GM23338 (cell line): ENCODE data around the gene GREB1L. TPM values are rescaled to one million over a fixed set of nuclear protein-coding genes. Genes with fewer than 3 reads are reported as not detected.

Experiments used
- ATAC-seq: fragments of 200-7000 bp; cut with Tn5 transposase; 3 replicates; pipeline ENCODE4 v1.9.1; 2020
- DNase-seq: peaks from one replicate; pipeline ENCODE4 v3.0.0-alpha.2; 2015; ENCODE audit warnings: low spot score
- H2AFZ ChIP-seq: fragments of 200-600 bp; sonication (generic); 2 replicates; pipeline ENCODE4 v1.8.0; 2016; ENCODE audit warnings: antibody characterized with exemption, mild to moderate bottlenecking, moderate library complexity
- H3F3A ChIP-seq: fragments of 200-600 bp; sonication (generic); replicated peaks from 2 replicates; pipeline ENCODE4 v1.8.0; 2017; ENCODE audit warnings: antibody characterized with exemption, mixed run types, low read depth
- H3K27ac ChIP-seq: fragments of 200-600 bp; sonication (generic); 2 replicates; pipeline ENCODE4 v1.6.1; 2016; ENCODE audit warnings: low read depth
- H3K27me3 ChIP-seq: fragments of 200-600 bp; sonication (generic); 2 replicates; pipeline ENCODE4 v1.8.0; 2016; ENCODE audit warnings: mild to moderate bottlenecking, mixed run types, moderate library complexity; ENCODE audit not compliant: insufficient read depth
- H3K36me3 ChIP-seq: fragments of 200-600 bp; sonication (generic); 2 replicates; pipeline ENCODE4 v1.8.0; 2016; ENCODE audit warnings: mild to moderate bottlenecking; ENCODE audit not compliant: insufficient read depth
- H3K4me1 ChIP-seq: fragments of 200-600 bp; sonication (generic); 2 replicates; pipeline ENCODE4 v1.8.0; 2016; ENCODE audit warnings: mild to moderate bottlenecking, moderate library complexity; ENCODE audit not compliant: insufficient read depth
- H3K4me2 ChIP-seq: fragments of 200-600 bp; sonication (generic); 2 replicates; pipeline ENCODE4 v1.7.1; 2017; ENCODE audit warnings: mixed run types
- H3K4me3 ChIP-seq: fragments of 200-600 bp; sonication (generic); 2 replicates; pipeline ENCODE4 v1.6.1; 2016; ENCODE audit warnings: mixed run types
- H3K79me2 ChIP-seq: fragments of 200-600 bp; sonication (generic); replicated peaks from 2 replicates; pipeline ENCODE4 v1.8.0; 2017; ENCODE audit warnings: mild to moderate bottlenecking; ENCODE audit not compliant: insufficient read depth
- H3K9me2 ChIP-seq: fragments of 200-600 bp; sonication (generic); 2 replicates; pipeline ENCODE4 v1.8.0; 2017; ENCODE audit not compliant: insufficient read depth
- H4K20me1 ChIP-seq: fragments of 200-600 bp; sonication (generic); replicated peaks from 2 replicates; pipeline ENCODE4 v1.8.0; 2017; ENCODE audit warnings: mild to moderate bottlenecking; ENCODE audit not compliant: insufficient read depth
- H3K27ac Mint-ChIP-seq: 2 replicates; pipeline ENCODE4 v1.8.0; 2020; ENCODE audit warnings: inconsistent platforms, mild to moderate bottlenecking, moderate library complexity, mixed read lengths
- H3K27me3 Mint-ChIP-seq: 3 replicates; pipeline ENCODE4 v1.8.0; 2022; ENCODE audit warnings: low read depth, mild to moderate bottlenecking, moderate library complexity, mixed read lengths, inconsistent platforms; ENCODE audit not compliant: insufficient read depth, poor library complexity
- H3K36me3 Mint-ChIP-seq: 3 replicates; pipeline ENCODE4 v1.8.0; 2021; ENCODE audit warnings: low read depth, mild to moderate bottlenecking, inconsistent platforms, moderate library complexity, mixed read lengths
- H3K4me1 Mint-ChIP-seq: 3 replicates; pipeline ENCODE4 v1.8.0; 2020; ENCODE audit warnings: mild to moderate bottlenecking, inconsistent platforms, mixed read lengths
- H3K4me3 Mint-ChIP-seq: 3 replicates; pipeline ENCODE4 v1.8.0; 2021; ENCODE audit warnings: moderate library complexity, mild to moderate bottlenecking, inconsistent platforms, mixed read lengths
- H3K9me3 Mint-ChIP-seq: 3 replicates; pipeline ENCODE4 v1.8.0; 2020; ENCODE audit warnings: moderate library complexity, mild to moderate bottlenecking, inconsistent platforms, mixed read lengths
- CREB1 ChIP-seq: fragments of 250-450 bp; sonication (Bioruptor Pico); IDR thresholded peaks from 2 replicates; pipeline ENCODE4 v1.5.0; 2020; ENCODE audit warnings: low read depth, mild to moderate bottlenecking, moderate library complexity
- CTCF ChIP-seq, 2 experiments: fragments of 200-600 bp in 1 of 2; sonication (generic) in 1 of 2; conservative IDR thresholded peaks; 2 replicates each; pipeline versions ENCODE4 v1.5.1 to v1.6.1; 2016 to 2017; ENCODE audit warnings: antibody characterized with exemption in 2 of 2, low read depth in 2 of 2, mild to moderate bottlenecking in 2 of 2, moderate library complexity in 1 of 2
- ETS1 ChIP-seq: IDR thresholded peaks from 2 replicates; pipeline ENCODE4 v1.6.1; 2016; ENCODE audit warnings: antibody characterized with exemption
- EZH2 ChIP-seq: fragments of 200-600 bp; sonication (generic); IDR thresholded peaks from one replicate; pipeline ENCODE4 v1.8.0; 2017; ENCODE audit warnings: antibody characterized with exemption, mild to moderate bottlenecking, low read depth; ENCODE audit not compliant: unreplicated experiment
- JUNB ChIP-seq: IDR thresholded peaks from one replicate; pipeline ENCODE4 v1.6.1; 2016; ENCODE audit warnings: antibody characterized with exemption; ENCODE audit not compliant: unreplicated experiment
- NANOG ChIP-seq: IDR thresholded peaks from 2 replicates; pipeline ENCODE4 v1.6.1; 2016; ENCODE audit warnings: antibody characterized with exemption, borderline replicate concordance
- POLR2AphosphoS5 ChIP-seq: IDR thresholded peaks from 2 replicates; pipeline ENCODE4 v1.6.1; 2016; ENCODE audit warnings: antibody characterized with exemption, low read depth
- REST ChIP-seq: IDR thresholded peaks from one replicate; pipeline ENCODE4 v1.6.1; 2018; ENCODE audit warnings: antibody characterized with exemption; ENCODE audit not compliant: unreplicated experiment
- ZNF114 ChIP-seq: fragments of 250-450 bp; sonication (Bioruptor Pico); IDR thresholded peaks from 2 replicates; pipeline ENCODE4 v1.5.0; 2020; ENCODE audit warnings: mild to moderate bottlenecking, moderate library complexity
- ZNF331 ChIP-seq: fragments of 250-450 bp; sonication (Bioruptor Pico); IDR thresholded peaks from 2 replicates; pipeline ENCODE4 v1.5.0; 2020; ENCODE audit warnings: low read depth, mild to moderate bottlenecking, moderate library complexity
- polyA plus RNA-seq: library from polyadenylated mRNA; unstranded; fragments of >200 nt; fragmentation: Nextera tagmentation; extraction: Ambion mirVana; gene quantifications from 2 replicates; pipeline ENCODE4 v1.2.1, GENCODE V29; 2016
- total RNA-seq: library from RNA; depleted of rRNA; stranded (reverse); fragments of >200 nt; shearing (Covaris generic); gene quantifications from 2 replicates; pipeline ENCODE4 v1.2.3, GENCODE V29; 2014

The GREB1L gene
- total and polyA plus RNA-seq, 2 experiments from 2014 or later = 0.03 to 0.29 TPM

GRCh38 chr18:21307578-21307977, 65.5 kb downstream of the GREB1L start:
- TF ChIP-seq CREB1 = no peak
- Histone ChIP-seq H3K4me3 (no peak overlapping the region), H3K27me3 (no peaks in the 10 kb centered on the region), H3K79me2 (no peaks in the 10 kb centered on the region), H4K20me1 (no peaks in the 10 kb centered on the region), H3K4me1 (0 out of 2 replicates have a peak, but pooled peaks cover 4% of the 10 kb centered on the region), H3K36me3 (no peaks in the 10 kb centered on the region), H3K4me2 (no peak overlapping the region), H3F3A (no peaks in the 10 kb centered on the region), H3K27ac (no peak overlapping the region), H3K9me2 (no peaks in the 10 kb centered on the region), H2AFZ (no peak overlapping the region)
- Mint-ChIP-seq H3K27me3 (no peaks in the 10 kb centered on the region), H3K4me3 (no peak overlapping the region), H3K36me3 (no peaks in the 10 kb centered on the region), H3K27ac (no peak overlapping the region), H3K4me1 (peaks cover 7% of the 10 kb centered on the region; the same call in 1 of the 3 replicates), H3K9me3 (no peaks in the 10 kb centered on the region)
- peak; percentile 52; the same call in 2 of the 3 replicates for ATAC-seq
- DNase-seq = no peak

GRCh38 chr18:21309248-21309647, 67.2 kb downstream of the GREB1L start:
- Mint-ChIP-seq H3K27me3 (no peaks in the 10 kb centered on the region), H3K4me1 (0 out of 3 replicates have a peak, but pooled peaks cover 3% of the 10 kb centered on the region), H3K36me3 (no peaks in the 10 kb centered on the region), H3K4me3 (no peak overlapping the region), H3K27ac (no peak overlapping the region), H3K9me3 (no peaks in the 10 kb centered on the region)
- ATAC-seq (no peak), DNase-seq (no peak)
- H3K27me3 ChIP-seq = no peaks in the 10 kb centered on the region
- no peak overlapping the region for H2AFZ ChIP-seq
- no peak overlapping the region for H3K4me3 ChIP-seq
- no peaks in the 10 kb centered on the region for H3K9me2 ChIP-seq
- no peaks in the 10 kb centered on the region for H3K79me2 ChIP-seq
- H4K20me1 ChIP-seq = no peaks in the 10 kb centered on the region
- no peaks in the 10 kb centered on the region for H3K4me1 ChIP-seq
- H3K36me3 ChIP-seq = no peaks in the 10 kb centered on the region
- no peak overlapping the region for H3K27ac ChIP-seq
- H3F3A ChIP-seq = no peaks in the 10 kb centered on the region
- H3K4me2 ChIP-seq = no peak overlapping the region
- no peak for TF ChIP-seq EZH2
- TF ChIP-seq REST = no peak
- TF ChIP-seq POLR2AphosphoS5 = no peak
- no peak for TF ChIP-seq JUNB
- no peak for TF ChIP-seq ZNF331 (CRISPR knock-in tag)
- no peak for TF ChIP-seq ETS1
- TF ChIP-seq CTCF (conservative IDR thresholded peaks at IDR 0.05; ENCODE audit: low read depth in 2 of 2) = no peak
- no peak for TF ChIP-seq ZNF114
- no peak for TF ChIP-seq NANOG
